Endothelial cell of umbilical vein (primary cell): Measurements from ENCODE around the gene CCDC12. TPM values are rescaled to one million over a fixed set of nuclear protein-coding genes. Genes with fewer than 3 reads are reported as not detected.

Experiments used
- BruUV-seq: library from RNA; stranded (reverse); fragments of 400-500 nt; replicated peaks from 2 replicates; lab custom pipeline; 2021; lab: Mats Ljungman, UMichigan
- CTCF ChIA-PET: fragments of 300-600, 350-600 bp; sonication (Branson Sonifier 250); formaldehyde crosslinking; loops from one replicate; lab custom pipeline; 2021; ENCODE audit warnings: antibody characterized with exemption, inconsistent platforms; lab: Charles Lee
- POLR2A ChIA-PET: fragments of 300-600, 350-600 bp; sonication (Branson Sonifier 250); formaldehyde crosslinking; loops from one replicate; lab custom pipeline; 2021; ENCODE audit warnings: antibody characterized with exemption, inconsistent platforms; lab: Charles Lee
- DNase-seq: peaks from one replicate; pipeline ENCODE4 v3.0.0-alpha.2; 2011; ENCODE audit warnings: low read depth, low spot score
- FAIRE-seq: peaks from 2 replicates; lab custom pipeline; 2011; peaks lifted over from hg19 to GRCh38; lab: Jason Lieb, UNC
- H2AFZ ChIP-seq: 2 replicates; pipeline ENCODE4 v1.6.0; 2012; ENCODE audit warnings: low read depth, low read length, control low read depth, inconsistent platforms
- H3K27ac ChIP-seq: 2 replicates; pipeline ENCODE4 v1.5.1; 2011; ENCODE audit warnings: low read depth, mild to moderate bottlenecking, control low read depth, low read length, moderate library complexity; ENCODE audit not compliant: insufficient read depth
- H3K27me3 ChIP-seq, 2 experiments: 2 replicates each; pipeline versions ENCODE4 v1.6.0 to v1.6.1; 2011; ENCODE audit warnings: low read length in 2 of 2, mixed read lengths in 1 of 2; ENCODE audit not compliant: control insufficient read depth in 2 of 2, insufficient read depth in 2 of 2
- H3K36me3 ChIP-seq, 2 experiments: 2 replicates in 1 of 2; 3 replicates in 1 of 2; pipeline ENCODE4 v1.5.1; 2011; ENCODE audit warnings: low read length in 2 of 2, mild to moderate bottlenecking in 1 of 2, moderate library complexity in 1 of 2; ENCODE audit not compliant: control insufficient read depth in 2 of 2, insufficient read depth in 2 of 2; ENCODE audit errors: extremely low read depth in 1 of 2
- H3K4me1 ChIP-seq: 3 replicates; pipeline ENCODE4 v1.5.1; 2011; ENCODE audit warnings: mild to moderate bottlenecking, low read length; ENCODE audit not compliant: control insufficient read depth, insufficient read depth; ENCODE audit errors: extremely low read depth
- H3K4me2 ChIP-seq: 2 replicates; pipeline ENCODE4 v1.6.1; 2011; ENCODE audit warnings: low read length, control low read depth, mixed read lengths; ENCODE audit not compliant: insufficient read depth
- H3K4me3 ChIP-seq, 3 experiments: fragments of 200-600 bp in 1 of 3; sonication (generic), shearing (Covaris generic) in 1 of 3; replicated peaks in 1 of 3; 2 replicates each; pipeline ENCODE4 v1.5.1; 2011 to 2016; ENCODE audit warnings: control low read depth in 3 of 3, low read length in 3 of 3, mild to moderate bottlenecking in 2 of 3, inconsistent platforms in 1 of 3, low read depth in 1 of 3, moderate library complexity in 1 of 3; ENCODE audit not compliant: insufficient read depth in 1 of 3
- H3K79me2 ChIP-seq: 2 replicates; pipeline ENCODE4 v1.6.0; 2012; ENCODE audit warnings: low read length, inconsistent platforms; ENCODE audit not compliant: control insufficient read depth, insufficient read depth
- H3K9ac ChIP-seq: replicated peaks from 2 replicates; pipeline ENCODE3; 2011; ENCODE audit warnings: low read length, control low read depth; ENCODE audit not compliant: insufficient read depth; ENCODE audit errors: extremely low read depth
- H3K9me1 ChIP-seq: replicated peaks from 3 replicates; pipeline ENCODE4 v1.6.0; 2011; ENCODE audit warnings: mild to moderate bottlenecking, low read length; ENCODE audit not compliant: control insufficient read depth, insufficient read depth; ENCODE audit errors: extremely low read depth
- H3K9me3 ChIP-seq: replicated peaks from 2 replicates; pipeline ENCODE4 v1.5.1; 2012; ENCODE audit warnings: low read length, inconsistent platforms; ENCODE audit not compliant: control insufficient read depth, insufficient read depth
- H4K20me1 ChIP-seq: replicated peaks from 2 replicates; pipeline ENCODE3; 2011; ENCODE audit warnings: mild to moderate bottlenecking, low read length; ENCODE audit not compliant: control insufficient read depth, insufficient read depth; ENCODE audit errors: extremely low read depth
- CTCF ChIP-seq, 2 donors: IDR thresholded peaks; 1 replicate in 1 of 2; 2 replicates in 1 of 2; pipeline ENCODE4 v1.5.1; 2011; ENCODE audit warnings: low read length in 2 of 2, mild to moderate bottlenecking in 2 of 2, moderate library complexity in 2 of 2, control low read depth in 1 of 2, inconsistent platforms in 1 of 2, low read depth in 1 of 2; ENCODE audit not compliant: insufficient read depth in 1 of 2; ENCODE audit errors: extremely low read depth in 1 of 2
- EZH2 ChIP-seq: IDR thresholded peaks from 2 replicates; pipeline ENCODE4 v1.6.1; 2012; ENCODE audit warnings: borderline replicate concordance, low read depth, mild to moderate bottlenecking, moderate library complexity, low read length, inconsistent platforms; ENCODE audit not compliant: severe bottlenecking
- FOS ChIP-seq: IDR thresholded peaks from 2 replicates; pipeline ENCODE4 v1.6.1; 2011; ENCODE audit warnings: mild to moderate bottlenecking, low read length, moderate library complexity, borderline replicate concordance; ENCODE audit not compliant: insufficient read depth
- GATA2 ChIP-seq: IDR thresholded peaks from 2 replicates; pipeline ENCODE4 v1.7.0; 2011; ENCODE audit warnings: low read depth, mild to moderate bottlenecking, moderate library complexity, mixed read lengths, low read length; ENCODE audit not compliant: insufficient read length, insufficient read depth
- JUN ChIP-seq: IDR thresholded peaks from 2 replicates; pipeline ENCODE4 v1.6.1; 2011; ENCODE audit warnings: borderline replicate concordance, low read depth; ENCODE audit not compliant: insufficient read length, insufficient read depth
- MYC ChIP-seq: IDR thresholded peaks from one replicate; pipeline ENCODE4 v1.6.1; 2011; ENCODE audit warnings: mild to moderate bottlenecking, low read depth, low read length
- POLR2A ChIP-seq: IDR thresholded peaks from 2 replicates; pipeline ENCODE4 v1.6.1; 2012; ENCODE audit warnings: low read depth, mild to moderate bottlenecking, control low read depth, low read length
- POLR2AphosphoS5 ChIP-seq: IDR thresholded peaks from 2 replicates; pipeline ENCODE4 v1.6.1; 2012; ENCODE audit warnings: low read depth, mild to moderate bottlenecking, control low read depth, low read length, moderate library complexity; ENCODE audit not compliant: insufficient read depth
- dilution Hi-C: fragments of 300-500 bp; cut with MboI; formaldehyde crosslinking; loops from one replicate; pipeline ENCODE4 v1.15.0; 2019; ENCODE audit warnings: low sequenced_read_pairs; ENCODE audit not compliant: extremely low pct_ligation_motif_present
- intact Hi-C: fragments of 100-400 bp; cut with micrococcal nuclease; formaldehyde crosslinking; loops from one replicate; pipeline ENCODE4 v1.10.0; 2022
- polyA plus RNA-seq, 4 experiments: library from polyadenylated mRNA; depleted of rRNA in 3 of 4; stranded (reverse) in 3 of 4; unstranded in 1 of 4; fragments of >200 nt; gene quantifications; 2 replicates each; pipeline versions ENCODE4 v1.2.1 to v1.2.3, GENCODE V29; 2011 to 2012; ENCODE audit warnings: missing spikeins in 1 of 4
- total RNA-seq: library from RNA; stranded (reverse); gene quantifications from 2 replicates; pipeline ENCODE4 v1.2.3, GENCODE V29; 2021
- TF ChIP-seq, protein P1 (sequence below): IDR thresholded peaks from 2 replicates; pipeline ENCODE4 v1.6.1; 2011; ENCODE audit not compliant: insufficient read depth, insufficient read length

Gene CCDC12
- total and polyA plus RNA-seq, 2 donors (not counting 3 experiments of a cell fraction or from before 2014, with no cell fraction given) = 35.1 to 50.5 TPM

- dilution Hi-C loops (no loop called here), intact Hi-C loops (no loop called here)
- no peak overlapping the region for H3K4me3 ChIP-seq
- H3K79me2 ChIP-seq = no peaks in the 10 kb centered on the region
- H2AFZ ChIP-seq = no peak overlapping the region
- FAIRE-seq (no peak), DNase-seq (no peak)
- H3K27ac ChIP-seq = no peak overlapping the region
- POLR2A ChIA-PET = no interaction called here
- H3K4me1 ChIP-seq = no peaks in the 10 kb centered on the region
- H4K20me1 ChIP-seq = no peaks in the 10 kb centered on the region
- H3K9ac ChIP-seq = no peak overlapping the region
- peaks cover 9 to 18% of the 10 kb centered on the region in 2 experiments for H3K27me3 ChIP-seq
- no peak overlapping the region for H3K4me2 ChIP-seq
- CTCF ChIA-PET = interaction anchor here (0.8 to 1.4 kb wide), 3 partner anchors 17 to 47 kb away, joined by 3 to 5 read pairs (median 3); no protein-coding TSS in a partner anchor
- no peaks in the 10 kb centered on the region for H3K36me3 ChIP-seq
- BruUV-seq = no TSS peak
- no peaks in the 10 kb centered on the region for H3K9me3 ChIP-seq
- H3K9me1 ChIP-seq = no peaks in the 10 kb centered on the region
- no peak for TF ChIP-seq GATA2
- TF ChIP-seq, protein P1, sequence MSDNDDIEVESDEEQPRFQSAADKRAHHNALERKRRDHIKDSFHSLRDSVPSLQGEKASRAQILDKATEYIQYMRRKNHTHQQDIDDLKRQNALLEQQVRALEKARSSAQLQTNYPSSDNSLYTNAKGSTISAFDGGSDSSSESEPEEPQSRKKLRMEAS = no peak
- TF ChIP-seq CTCF (IDR thresholded peaks at IDR 0.05; ENCODE audit: extremely low read depth in 1 of 2, insufficient read depth in 1 of 2, low read depth in 1 of 2, low read length in 2 of 2) = no peak
- no peak for TF ChIP-seq EZH2
- no peak for TF ChIP-seq POLR2AphosphoS5
- no peak for TF ChIP-seq JUN
- no peak for TF ChIP-seq POLR2A
- TF ChIP-seq MYC = no peak
- TF ChIP-seq FOS = no peak
Observed at GRCh38 chr3:46876313-46877300, 99.9 kb downstream of the CCDC12 start.
